ENCODE measurements around the gene OPN1MW3.

OPN1MW3 gene

DNA sequence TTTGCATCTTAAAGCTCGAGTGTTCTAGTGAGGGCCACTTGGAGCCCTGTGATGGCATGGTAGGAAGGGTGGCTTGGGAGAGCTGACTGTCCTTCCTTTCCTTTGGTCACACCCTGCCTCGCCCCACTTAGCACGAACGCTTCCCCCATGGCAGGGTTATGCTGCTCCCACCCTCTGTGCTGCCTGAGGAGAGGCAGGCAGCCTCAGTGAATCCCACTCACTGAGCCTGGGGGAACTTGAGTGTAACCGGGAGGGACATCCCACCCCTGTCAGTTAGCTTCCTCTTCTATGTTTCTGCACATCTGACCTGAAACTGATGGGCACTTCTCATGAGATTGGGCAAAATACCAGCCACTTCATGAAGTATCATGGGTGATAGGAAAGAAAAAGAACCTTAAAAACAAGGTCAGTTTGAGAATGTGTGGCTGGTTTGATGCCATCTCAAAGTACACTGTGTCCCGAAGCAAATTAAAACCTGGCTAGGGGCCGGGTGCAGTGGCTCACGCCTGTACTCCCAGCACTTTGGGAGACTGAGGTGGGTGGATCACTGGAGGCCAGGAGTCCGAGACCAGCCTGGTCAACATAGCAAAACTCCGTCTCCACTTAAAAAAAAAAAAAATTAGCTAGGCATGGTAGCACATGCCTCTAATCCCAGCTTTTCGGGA lies 48.3 kb downstream of the OPN1MW3 start:
- no peaks in the 10 kb centered on the region for H3K4me1 ChIP-seq (ENCODE audit: insufficient read depth, low read length, severe bottlenecking)
- H4K20me1 ChIP-seq (ENCODE audit: insufficient read depth, low read length): no peaks in the 10 kb centered on the region
- no peaks in the 10 kb centered on the region for H3K27me3 ChIP-seq (ENCODE audit: insufficient read depth, low read length)
- H2AFZ ChIP-seq (ENCODE audit: low read length): no peak overlapping the region
- H3F3A ChIP-seq (ENCODE audit: insufficient read depth, low read length): no peaks in the 10 kb centered on the region
- H3K9ac ChIP-seq (ENCODE audit: low read length): no peak overlapping the region
- H3K4me2 ChIP-seq (ENCODE audit: low read length): no peak overlapping the region
- H3K79me2 ChIP-seq (ENCODE audit: insufficient read depth, low read length): no peaks in the 10 kb centered on the region
- no peaks in the 10 kb centered on the region for H3K9me2 ChIP-seq (ENCODE audit: low read depth, low read length)
- H3K9me3 ChIP-seq (ENCODE audit: low read length): no peaks in the 10 kb centered on the region
- TF ChIP-seq EZH2 (IDR thresholded peaks at IDR 0.05; ENCODE audit: borderline replicate concordance, low read length): no peak
- TF ChIP-seq, protein P1, sequence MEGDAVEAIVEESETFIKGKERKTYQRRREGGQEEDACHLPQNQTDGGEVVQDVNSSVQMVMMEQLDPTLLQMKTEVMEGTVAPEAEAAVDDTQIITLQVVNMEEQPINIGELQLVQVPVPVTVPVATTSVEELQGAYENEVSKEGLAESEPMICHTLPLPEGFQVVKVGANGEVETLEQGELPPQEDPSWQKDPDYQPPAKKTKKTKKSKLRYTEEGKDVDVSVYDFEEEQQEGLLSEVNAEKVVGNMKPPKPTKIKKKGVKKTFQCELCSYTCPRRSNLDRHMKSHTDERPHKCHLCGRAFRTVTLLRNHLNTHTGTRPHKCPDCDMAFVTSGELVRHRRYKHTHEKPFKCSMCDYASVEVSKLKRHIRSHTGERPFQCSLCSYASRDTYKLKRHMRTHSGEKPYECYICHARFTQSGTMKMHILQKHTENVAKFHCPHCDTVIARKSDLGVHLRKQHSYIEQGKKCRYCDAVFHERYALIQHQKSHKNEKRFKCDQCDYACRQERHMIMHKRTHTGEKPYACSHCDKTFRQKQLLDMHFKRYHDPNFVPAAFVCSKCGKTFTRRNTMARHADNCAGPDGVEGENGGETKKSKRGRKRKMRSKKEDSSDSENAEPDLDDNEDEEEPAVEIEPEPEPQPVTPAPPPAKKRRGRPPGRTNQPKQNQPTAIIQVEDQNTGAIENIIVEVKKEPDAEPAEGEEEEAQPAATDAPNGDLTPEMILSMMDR (IDR thresholded peaks at IDR 0.05; ENCODE audit: low read length): no peak
- H3K4me3 ChIP-seq (ENCODE audit: low read depth, low read length, poor library complexity, severe bottlenecking): no peak overlapping the region
- no peaks in the 10 kb centered on the region for H3K36me3 ChIP-seq (ENCODE audit: insufficient read depth, low read length)
- H3K27ac ChIP-seq (ENCODE audit: low read depth, low read length, poor library complexity, severe bottlenecking): no peak overlapping the region

DNA sequence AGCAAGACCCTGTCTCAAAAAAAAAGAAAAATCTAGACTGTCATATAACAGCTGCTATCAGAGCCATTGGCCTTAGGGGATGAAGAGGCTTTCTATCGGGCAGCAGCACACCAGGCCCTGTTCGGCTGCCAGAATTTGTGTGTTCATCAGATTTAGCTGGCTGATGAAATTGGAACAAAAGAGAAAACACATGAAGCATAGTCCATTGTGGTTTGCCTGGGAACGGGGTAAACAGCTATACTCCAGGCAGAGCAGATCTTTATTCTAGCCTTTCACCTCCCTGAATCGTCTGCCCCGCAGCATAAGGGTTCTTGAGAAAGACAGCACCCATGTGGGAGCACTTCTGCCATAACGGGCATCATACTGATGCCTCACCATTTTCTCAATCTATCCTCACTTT lies 49.8 kb downstream of the OPN1MW3 start:
- Histone ChIP-seq H3K9me2 (ENCODE audit: low read depth, low read length) (no peaks in the 10 kb centered on the region), H3K4me3 (ENCODE audit: low read depth, low read length, poor library complexity, severe bottlenecking) (no peak overlapping the region), H3K4me1 (ENCODE audit: insufficient read depth, low read length, severe bottlenecking) (no peaks in the 10 kb centered on the region), H2AFZ (ENCODE audit: low read length) (no peak overlapping the region), H3K27ac (ENCODE audit: low read depth, low read length, poor library complexity, severe bottlenecking) (no peak overlapping the region), H3K36me3 (ENCODE audit: insufficient read depth, low read length) (no peaks in the 10 kb centered on the region), H3F3A (ENCODE audit: insufficient read depth, low read length) (no peaks in the 10 kb centered on the region), H3K9me3 (ENCODE audit: low read length) (no peaks in the 10 kb centered on the region), H3K9ac (ENCODE audit: low read length) (no peak overlapping the region), H3K79me2 (ENCODE audit: insufficient read depth, low read length) (no peaks in the 10 kb centered on the region), H3K4me2 (ENCODE audit: low read length) (no peak overlapping the region), H3K27me3 (ENCODE audit: insufficient read depth, low read length) (no peaks in the 10 kb centered on the region), H4K20me1 (ENCODE audit: insufficient read depth, low read length) (no peaks in the 10 kb centered on the region)
- TF ChIP-seq, protein P1 (IDR thresholded peaks at IDR 0.05; ENCODE audit: low read length): no peak
- no peak for TF ChIP-seq EZH2 (IDR thresholded peaks at IDR 0.05; ENCODE audit: borderline replicate concordance, low read length)

DNA sequence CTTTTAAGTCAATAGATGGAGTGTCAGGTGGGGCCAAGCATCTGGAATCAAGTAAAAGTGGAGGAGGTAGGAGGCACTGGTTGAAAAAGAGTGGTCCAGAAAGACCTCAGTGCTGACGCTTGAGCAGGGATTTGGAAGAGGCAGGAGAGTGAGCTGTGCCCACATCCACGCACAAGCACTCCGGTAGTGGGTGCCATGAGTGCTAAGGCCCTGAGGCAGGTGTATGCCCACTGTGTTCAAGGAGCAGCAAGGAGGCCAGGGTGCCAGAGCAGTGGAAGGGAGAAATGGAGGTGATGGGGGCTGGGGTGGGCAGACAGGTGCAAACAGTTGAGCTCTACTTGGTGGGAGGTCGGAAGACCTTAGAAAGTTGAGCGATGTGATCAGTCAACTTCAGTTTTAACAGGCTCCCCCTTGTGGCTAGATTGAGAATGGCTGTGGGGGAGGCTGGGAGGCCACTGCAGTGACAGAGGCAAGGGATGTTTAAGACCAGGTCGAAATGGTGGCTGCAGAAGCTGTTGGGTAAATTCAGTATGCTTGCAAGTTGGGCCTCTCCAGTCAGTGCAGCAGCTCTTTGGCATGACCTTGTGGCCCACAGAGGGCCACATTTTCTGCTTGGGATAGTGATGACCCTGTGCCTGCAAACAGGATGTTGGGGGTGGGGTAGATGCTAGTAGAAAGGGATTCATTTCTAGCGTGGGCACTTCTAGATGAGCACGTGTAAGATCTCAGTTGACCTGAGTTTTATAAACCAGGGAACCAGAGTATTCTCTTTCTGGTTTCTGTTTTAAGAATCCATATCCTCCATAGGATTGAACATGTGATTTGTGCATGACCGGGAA lies 50.9 kb downstream of the OPN1MW3 start:
- Histone ChIP-seq H3K4me3 (ENCODE audit: low read depth, low read length, poor library complexity, severe bottlenecking) (no peak overlapping the region), H3K9me3 (ENCODE audit: low read length) (no peaks in the 10 kb centered on the region), H3K9me2 (ENCODE audit: low read depth, low read length) (no peaks in the 10 kb centered on the region), H3K27me3 (ENCODE audit: insufficient read depth, low read length) (no peaks in the 10 kb centered on the region), H3K4me2 (ENCODE audit: low read length) (no peak overlapping the region), H4K20me1 (ENCODE audit: insufficient read depth, low read length) (no peaks in the 10 kb centered on the region), H3K27ac (ENCODE audit: low read depth, low read length, poor library complexity, severe bottlenecking) (no peak overlapping the region), H3K9ac (ENCODE audit: low read length) (no peak overlapping the region), H2AFZ (ENCODE audit: low read length) (no peak overlapping the region), H3K4me1 (ENCODE audit: insufficient read depth, low read length, severe bottlenecking) (no peaks in the 10 kb centered on the region), H3K79me2 (ENCODE audit: insufficient read depth, low read length) (no peaks in the 10 kb centered on the region), H3F3A (ENCODE audit: insufficient read depth, low read length) (no peaks in the 10 kb centered on the region), H3K36me3 (ENCODE audit: insufficient read depth, low read length) (no peaks in the 10 kb centered on the region)
- TF ChIP-seq, protein P1 (IDR thresholded peaks at IDR 0.05; ENCODE audit: low read length): peak; percentile 67
- no peak for TF ChIP-seq EZH2 (IDR thresholded peaks at IDR 0.05; ENCODE audit: borderline replicate concordance, low read length)
